Endothelial cell of hepatic sinusoid (primary cell): ENCODE data around the gene TTLL9.
"Not testable (repeated sequence)": the region's sequence is repeated elsewhere in the genome, so short reads cannot be mapped to it uniquely, and the experiment has no call there.

Experiments
- in situ Hi-C: cut with HindIII; loops from 2 replicates; pipeline ENCODE4 v1.10.0; 2017; ENCODE audit warnings: low sequenced_read_pairs

The TTLL9 gene

GRCh38 chr20:31869942-31870725 lies at the start of gene TTLL9, which contains the start of gene DUSP15:
Gene TTLL9 (plus strand): TSS chr20:31870634. CDS start chr20:31871127, 493 bp downstream.
Gene DUSP15 (minus strand): TSS chr20:31870527. CDS start chr20:31870337, 190 bp downstream.
- in situ Hi-C loops = loop anchor here (5.0 to 10.0 kb wide), 2 partner anchors 72 to 215 kb away; no protein-coding TSS in a partner anchor

- in situ Hi-C loops = no loop called here
Measured at GRCh38 chr20:31821427-31821826, 49.0 kb upstream of the TTLL9 start.

- in situ Hi-C loops = no loop called here
Measured at GRCh38 chr20:31822421-31823330, 47.8 kb upstream of the TTLL9 start.

- in situ Hi-C loops = no loop called here
Measured at GRCh38 chr20:31823360-31824124, 46.9 kb upstream of the TTLL9 start.

- in situ Hi-C loops = no loop called here
Measured at GRCh38 chr20:31824125-31824485, 46.3 kb upstream of the TTLL9 start.

- in situ Hi-C loops = no loop called here
Measured at GRCh38 chr20:31824554-31825313, 45.7 kb upstream of the TTLL9 start.

- in situ Hi-C loops = no loop called here
Measured at GRCh38 chr20:31826074-31826473, 44.4 kb upstream of the TTLL9 start.

GRCh38 chr20:31827059-31827458 lies 43.4 kb upstream of the TTLL9 start:
- in situ Hi-C loops = no loop called here

GRCh38 chr20:31828016-31828415 lies 42.4 kb upstream of the TTLL9 start:
- in situ Hi-C loops = not testable (repeated sequence)

GRCh38 chr20:31829731-31830130 lies 40.7 kb upstream of the TTLL9 start:
- in situ Hi-C loops = no loop called here

GRCh38 chr20:31830406-31830981 lies 39.9 kb upstream of the TTLL9 start:
- in situ Hi-C loops = no loop called here

GRCh38 chr20:31831211-31831610 lies 39.2 kb upstream of the TTLL9 start:
- in situ Hi-C loops = no loop called here

- in situ Hi-C loops = no loop called here
Measured at GRCh38 chr20:31831771-31832306, 38.6 kb upstream of the TTLL9 start.

GRCh38 chr20:31833130-31833930 lies 37.1 kb upstream of the TTLL9 start:
- in situ Hi-C loops = no loop called here

- in situ Hi-C loops = no loop called here
Measured at GRCh38 chr20:31833931-31834521, 36.4 kb upstream of the TTLL9 start.

GRCh38 chr20:31835554-31835953 lies 34.9 kb upstream of the TTLL9 start:
- in situ Hi-C loops = no loop called here

GRCh38 chr20:31835977-31836852 lies 34.2 kb upstream of the TTLL9 start:
- in situ Hi-C loops = no loop called here
